ENCODE data around the gene GGCX.

The GGCX gene

GRCh38 chr2:85582492-85582891 is 21.2 kb upstream of the GGCX start:
- Histone ChIP-seq H3K4me3 (ENCODE audit: low read depth in 1 of 2, low read length in 2 of 2) (no peak overlapping the region), H3K4me1 (ENCODE audit: control insufficient read depth in 1 of 2, insufficient read depth in 2 of 2, low read length in 2 of 2) (peaks cover 13 to 21% of the 10 kb centered on the region in 2 donors), H3K27ac (ENCODE audit: low read length) (no peak overlapping the region), H3K36me3 (ENCODE audit: control insufficient read depth in 1 of 2, insufficient read depth in 2 of 2, low read length in 2 of 2) (no peaks in the 10 kb centered on the region), H3K27me3 (ENCODE audit: low read depth, low read length) (no peaks in the 10 kb centered on the region), H3K9me3 (ENCODE audit: control insufficient read depth in 1 of 2, low read length in 2 of 2) (no peaks in the 10 kb centered on the region)

- peaks cover 10 to 13% of the 10 kb centered on the region in 2 donors for H3K4me1 ChIP-seq (ENCODE audit: control insufficient read depth in 1 of 2, insufficient read depth in 2 of 2, low read length in 2 of 2)
- no peak overlapping the region for H3K27ac ChIP-seq (ENCODE audit: low read length)
Observed at GRCh38 chr2:85580206-85580605, 18.9 kb upstream of the GGCX start.

GRCh38 chr2:85579266-85579935 is 18.1 kb upstream of the GGCX start:
- H3K36me3 ChIP-seq (ENCODE audit: control insufficient read depth in 1 of 2, insufficient read depth in 2 of 2, low read length in 2 of 2): no peaks in the 10 kb centered on the region
- no peaks in the 10 kb centered on the region for H3K27me3 ChIP-seq (ENCODE audit: low read depth, low read length)
- H3K4me1 ChIP-seq (ENCODE audit: control insufficient read depth in 1 of 2, insufficient read depth in 2 of 2, low read length in 2 of 2): peaks cover 5 to 11% of the 10 kb centered on the region in 2 donors
- no peaks in the 10 kb centered on the region for H3K9me3 ChIP-seq (ENCODE audit: control insufficient read depth in 1 of 2, low read length in 2 of 2)
- peak overlapping the region in 1 of 2 donors; percentile 56 for H3K4me3 ChIP-seq (ENCODE audit: low read depth in 1 of 2, low read length in 2 of 2)
- peak overlapping the region; percentile 26 for H3K27ac ChIP-seq (ENCODE audit: low read length)

More at GRCh38 chr2:85580206-85580605, 18.9 kb upstream of the GGCX start:
- Histone ChIP-seq H3K27me3 (ENCODE audit: low read depth, low read length) (no peaks in the 10 kb centered on the region), H3K36me3 (ENCODE audit: control insufficient read depth in 1 of 2, insufficient read depth in 2 of 2, low read length in 2 of 2) (no peaks in the 10 kb centered on the region), H3K9me3 (ENCODE audit: control insufficient read depth in 1 of 2, low read length in 2 of 2) (no peaks in the 10 kb centered on the region), H3K4me3 (ENCODE audit: low read depth in 1 of 2, low read length in 2 of 2) (no peak overlapping the region)

GRCh38 chr2:85578243-85579180 is 17.2 kb upstream of the GGCX start:
- Histone ChIP-seq H3K9me3 (ENCODE audit: control insufficient read depth in 1 of 2, low read length in 2 of 2) (no peaks in the 10 kb centered on the region), H3K4me3 (ENCODE audit: low read depth in 1 of 2, low read length in 2 of 2) (peak overlapping the region; percentile 23 to 56), H3K27ac (ENCODE audit: low read length) (peak overlapping the region; percentile 93), H3K36me3 (ENCODE audit: control insufficient read depth in 1 of 2, insufficient read depth in 2 of 2, low read length in 2 of 2) (no peaks in the 10 kb centered on the region), H3K4me1 (ENCODE audit: control insufficient read depth in 1 of 2, insufficient read depth in 2 of 2, low read length in 2 of 2) (peaks cover under 1 to 11% of the 10 kb centered on the region in 2 donors), H3K27me3 (ENCODE audit: low read depth, low read length) (no peaks in the 10 kb centered on the region)

- Histone ChIP-seq H3K27me3 (ENCODE audit: low read depth, low read length) (no peaks in the 10 kb centered on the region), H3K4me1 (ENCODE audit: control insufficient read depth in 1 of 2, insufficient read depth in 2 of 2, low read length in 2 of 2) (peaks cover 0 to 11% of the 10 kb centered on the region in 2 donors), H3K4me3 (ENCODE audit: low read depth in 1 of 2, low read length in 2 of 2) (peak within 1 kb of the TSS; percentile 23 to 56), H3K9me3 (ENCODE audit: control insufficient read depth in 1 of 2, low read length in 2 of 2) (no peaks in the 10 kb centered on the region), H3K27ac (ENCODE audit: low read length) (peak within 1 kb of the TSS; percentile 93), H3K36me3 (ENCODE audit: control insufficient read depth in 1 of 2, insufficient read depth in 2 of 2, low read length in 2 of 2) (no peaks in the 10 kb centered on the region)
Observed at GRCh38 chr2:85577386-85578242, 16.3 kb upstream of the GGCX start, which contains the start of gene VAMP8. VAMP8 (plus strand) TSS chr2:85577586; CDS start chr2:85577647, 61 bp downstream.

GRCh38 chr2:85577063-85577385 is 15.7 kb upstream of the GGCX start:
- Histone ChIP-seq H3K27ac (ENCODE audit: low read length) (peak overlapping the region; percentile 93), H3K4me3 (ENCODE audit: low read depth in 1 of 2, low read length in 2 of 2) (peak overlapping the region in 1 of 2 donors; percentile 56), H3K4me1 (ENCODE audit: control insufficient read depth in 1 of 2, insufficient read depth in 2 of 2, low read length in 2 of 2) (peaks cover 0 to 11% of the 10 kb centered on the region in 2 donors)

GRCh38 chr2:85575739-85576138 is 14.4 kb upstream of the GGCX start:
- no peak overlapping the region for H3K27ac ChIP-seq (ENCODE audit: low read length)
- no peaks in the 10 kb centered on the region for H3K9me3 ChIP-seq (ENCODE audit: control insufficient read depth in 1 of 2, low read length in 2 of 2)
- no peaks in the 10 kb centered on the region for H3K27me3 ChIP-seq (ENCODE audit: low read depth, low read length)
- no peak overlapping the region for H3K4me3 ChIP-seq (ENCODE audit: low read depth in 1 of 2, low read length in 2 of 2)
- H3K36me3 ChIP-seq (ENCODE audit: control insufficient read depth in 1 of 2, insufficient read depth in 2 of 2, low read length in 2 of 2): no peaks in the 10 kb centered on the region
- H3K4me1 ChIP-seq (ENCODE audit: control insufficient read depth in 1 of 2, insufficient read depth in 2 of 2, low read length in 2 of 2): peaks cover 0 to 11% of the 10 kb centered on the region in 2 donors

More at GRCh38 chr2:85577063-85577385, 15.7 kb upstream of the GGCX start:
- Histone ChIP-seq H3K9me3 (ENCODE audit: control insufficient read depth in 1 of 2, low read length in 2 of 2) (no peaks in the 10 kb centered on the region), H3K27me3 (ENCODE audit: low read depth, low read length) (no peaks in the 10 kb centered on the region), H3K36me3 (ENCODE audit: control insufficient read depth in 1 of 2, insufficient read depth in 2 of 2, low read length in 2 of 2) (no peaks in the 10 kb centered on the region)

GRCh38 chr2:85566265-85566664 is 5.0 kb upstream of the GGCX start:
- Histone ChIP-seq H3K4me1 (ENCODE audit: control insufficient read depth in 1 of 2, insufficient read depth in 2 of 2, low read length in 2 of 2) (no peaks in the 10 kb centered on the region), H3K4me3 (ENCODE audit: low read depth in 1 of 2, low read length in 2 of 2) (no peak overlapping the region), H3K9me3 (ENCODE audit: control insufficient read depth in 1 of 2, low read length in 2 of 2) (no peaks in the 10 kb centered on the region), H3K27ac (ENCODE audit: low read length) (no peak overlapping the region), H3K27me3 (ENCODE audit: low read depth, low read length) (no peaks in the 10 kb centered on the region), H3K36me3 (ENCODE audit: control insufficient read depth in 1 of 2, insufficient read depth in 2 of 2, low read length in 2 of 2) (no peaks in the 10 kb centered on the region)

- Histone ChIP-seq H3K9me3 (ENCODE audit: control insufficient read depth in 1 of 2, low read length in 2 of 2) (no peaks in the 10 kb centered on the region), H3K4me1 (ENCODE audit: control insufficient read depth in 1 of 2, insufficient read depth in 2 of 2, low read length in 2 of 2) (peaks cover 3 to 14% of the 10 kb centered on the region in 2 donors), H3K4me3 (ENCODE audit: low read depth in 1 of 2, low read length in 2 of 2) (no peak overlapping the region), H3K27me3 (ENCODE audit: low read depth, low read length) (no peaks in the 10 kb centered on the region), H3K36me3 (ENCODE audit: control insufficient read depth in 1 of 2, insufficient read depth in 2 of 2, low read length in 2 of 2) (no peaks in the 10 kb centered on the region), H3K27ac (ENCODE audit: low read length) (no peak overlapping the region)
Observed at GRCh38 chr2:85564144-85564563, 2.9 kb upstream of the GGCX start.

- Histone ChIP-seq H3K27ac (ENCODE audit: low read length) (no peak overlapping the region), H3K4me1 (ENCODE audit: control insufficient read depth in 1 of 2, insufficient read depth in 2 of 2, low read length in 2 of 2) (peaks cover 3 to 14% of the 10 kb centered on the region in 2 donors), H3K9me3 (ENCODE audit: control insufficient read depth in 1 of 2, low read length in 2 of 2) (no peaks in the 10 kb centered on the region), H3K4me3 (ENCODE audit: low read depth in 1 of 2, low read length in 2 of 2) (peak overlapping the region; percentile 87 to 95), H3K27me3 (ENCODE audit: low read depth, low read length) (no peaks in the 10 kb centered on the region), H3K36me3 (ENCODE audit: control insufficient read depth in 1 of 2, insufficient read depth in 2 of 2, low read length in 2 of 2) (peaks cover 8 to 18% of the 10 kb centered on the region in 2 donors)
Observed at GRCh38 chr2:85560812-85561279, 447 bp downstream of the GGCX start.

All from muscle layer of duodenum (tissue), 2 donors.